HG03575 (cell line): ENCODE results near the gene THNSL1.
"Not testable (repeated sequence)": the region's sequence is repeated elsewhere in the genome, so short reads cannot be mapped to it uniquely, and the experiment has no call there.

Source experiments
- ATAC-seq: cut with Tn5 transposase; IDR thresholded peaks from one replicate; pipeline ENCODE4 v1.9.1; 2021; ENCODE audit not compliant: unreplicated experiment, insufficient number of reproducible peaks, low FRiP score; ENCODE audit errors: extremely low read depth

The THNSL1 gene, protein sequence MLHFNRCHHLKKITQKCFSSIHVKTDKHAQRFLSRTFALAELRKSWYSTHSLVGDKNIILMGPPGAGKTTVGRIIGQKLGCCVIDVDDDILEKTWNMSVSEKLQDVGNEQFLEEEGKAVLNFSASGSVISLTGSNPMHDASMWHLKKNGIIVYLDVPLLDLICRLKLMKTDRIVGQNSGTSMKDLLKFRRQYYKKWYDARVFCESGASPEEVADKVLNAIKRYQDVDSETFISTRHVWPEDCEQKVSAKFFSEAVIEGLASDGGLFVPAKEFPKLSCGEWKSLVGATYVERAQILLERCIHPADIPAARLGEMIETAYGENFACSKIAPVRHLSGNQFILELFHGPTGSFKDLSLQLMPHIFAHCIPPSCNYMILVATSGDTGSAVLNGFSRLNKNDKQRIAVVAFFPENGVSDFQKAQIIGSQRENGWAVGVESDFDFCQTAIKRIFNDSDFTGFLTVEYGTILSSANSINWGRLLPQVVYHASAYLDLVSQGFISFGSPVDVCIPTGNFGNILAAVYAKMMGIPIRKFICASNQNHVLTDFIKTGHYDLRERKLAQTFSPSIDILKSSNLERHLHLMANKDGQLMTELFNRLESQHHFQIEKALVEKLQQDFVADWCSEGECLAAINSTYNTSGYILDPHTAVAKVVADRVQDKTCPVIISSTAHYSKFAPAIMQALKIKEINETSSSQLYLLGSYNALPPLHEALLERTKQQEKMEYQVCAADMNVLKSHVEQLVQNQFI

DNA sequence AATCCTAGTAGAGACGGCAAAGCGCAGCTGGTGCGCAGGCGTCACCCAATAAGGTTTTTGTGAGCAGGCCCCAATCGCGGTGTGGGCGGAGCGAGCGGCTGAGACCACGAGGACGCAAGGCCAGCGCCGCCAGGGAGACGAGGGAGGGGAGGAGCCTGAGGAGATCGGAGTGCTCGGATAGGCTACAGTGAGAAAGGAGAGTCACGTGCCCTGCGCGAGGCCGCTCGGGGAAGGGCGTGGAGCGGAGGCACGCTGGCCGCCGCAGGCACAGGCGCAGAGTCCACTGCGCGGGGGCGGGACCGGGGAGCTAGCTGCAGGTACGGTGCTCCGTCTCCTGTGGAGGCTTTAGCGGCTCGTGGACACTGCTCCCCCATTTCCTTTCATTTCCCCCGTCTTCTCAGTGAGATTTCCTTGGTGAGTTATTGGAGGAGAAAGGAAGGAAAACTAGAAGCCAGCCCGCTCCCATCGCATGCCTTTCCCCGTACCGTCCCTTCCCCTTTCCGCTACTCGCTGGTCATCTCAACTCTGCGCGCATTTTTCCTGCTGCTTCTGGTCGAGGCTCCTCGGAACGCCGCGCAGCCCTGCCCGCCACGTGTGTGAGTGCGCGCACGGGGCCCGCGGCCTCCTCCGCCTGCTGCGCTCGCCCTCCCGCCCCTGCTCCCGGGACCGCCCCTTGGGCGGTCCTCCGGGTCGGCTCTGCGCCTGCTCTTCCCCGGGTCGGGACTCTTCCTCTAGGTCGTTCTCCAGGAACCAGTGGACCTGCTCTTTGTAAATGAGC lies at the start of gene THNSL1:
Gene THNSL1, plus strand, starts transcription at position 237 of the 778 bp plus-strand sequence. CDS start 6,612 bp downstream, outside the sequence.
- ATAC-seq: peak; percentile 96

DNA sequence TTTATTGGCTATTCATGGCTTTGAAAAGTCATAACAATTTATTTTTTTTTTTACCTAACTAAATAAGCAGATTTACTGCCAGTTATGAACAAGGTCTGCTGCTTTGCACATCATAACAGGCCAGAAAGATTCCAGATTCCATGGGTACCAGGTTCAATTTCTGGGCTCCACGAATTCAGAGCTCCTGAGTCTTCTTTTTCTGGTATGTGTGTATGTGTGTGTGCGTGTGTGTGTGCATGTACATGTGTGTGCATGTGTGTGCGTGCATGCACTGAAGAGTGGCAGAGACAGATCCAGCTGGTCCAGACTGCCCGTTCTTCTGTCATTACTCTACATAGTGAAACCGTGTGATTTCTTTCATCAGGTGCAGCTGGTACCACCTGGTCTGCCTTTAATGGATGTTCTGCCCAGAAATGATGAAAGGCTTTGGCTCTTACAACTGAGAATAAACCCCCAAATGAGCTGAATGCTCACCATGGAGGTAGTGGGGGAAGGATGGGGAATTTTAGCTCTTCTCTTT lies 49.4 kb upstream of the THNSL1 start:
- no peak for ATAC-seq

DNA sequence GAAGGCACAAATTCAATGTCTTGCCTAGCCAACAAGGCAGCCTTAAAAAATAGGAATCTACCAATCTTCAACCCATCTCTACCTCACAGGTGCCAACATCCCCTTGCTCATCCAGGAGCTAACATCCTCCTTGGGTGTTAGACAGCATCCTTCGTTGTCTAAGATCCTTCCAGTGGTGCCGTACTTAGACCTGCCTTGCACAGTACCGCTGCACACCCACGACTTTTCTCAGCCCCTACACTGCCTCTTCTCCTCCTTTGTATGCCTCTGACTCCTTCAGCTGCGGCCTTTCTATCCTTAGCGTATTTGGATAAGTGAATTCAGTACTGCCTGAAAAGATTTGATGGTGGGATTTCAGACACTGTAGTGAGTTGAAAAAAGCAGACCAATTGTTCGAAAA lies 48.1 kb upstream of the THNSL1 start:
- ATAC-seq: no peak

DNA sequence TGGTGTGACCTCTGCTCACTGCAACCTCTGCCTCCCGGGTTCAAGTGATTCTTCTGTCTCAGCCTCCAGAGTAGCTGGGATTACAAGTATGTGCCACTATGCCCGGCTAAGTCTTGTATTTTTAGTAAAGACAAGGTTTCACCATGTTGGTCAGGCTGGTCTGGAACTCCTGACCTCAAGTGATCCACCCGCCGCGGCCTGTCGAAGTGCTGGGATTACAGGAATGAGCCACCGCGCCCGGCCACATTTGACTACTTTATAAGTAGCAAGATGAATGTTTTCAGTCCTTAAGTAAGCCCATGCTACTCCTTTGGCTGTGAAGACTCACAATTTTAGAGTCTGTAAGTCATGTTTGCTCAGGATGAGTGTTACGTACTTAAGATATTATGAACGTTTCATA lies 47.5 kb upstream of the THNSL1 start:
- not testable (repeated sequence) for ATAC-seq

DNA sequence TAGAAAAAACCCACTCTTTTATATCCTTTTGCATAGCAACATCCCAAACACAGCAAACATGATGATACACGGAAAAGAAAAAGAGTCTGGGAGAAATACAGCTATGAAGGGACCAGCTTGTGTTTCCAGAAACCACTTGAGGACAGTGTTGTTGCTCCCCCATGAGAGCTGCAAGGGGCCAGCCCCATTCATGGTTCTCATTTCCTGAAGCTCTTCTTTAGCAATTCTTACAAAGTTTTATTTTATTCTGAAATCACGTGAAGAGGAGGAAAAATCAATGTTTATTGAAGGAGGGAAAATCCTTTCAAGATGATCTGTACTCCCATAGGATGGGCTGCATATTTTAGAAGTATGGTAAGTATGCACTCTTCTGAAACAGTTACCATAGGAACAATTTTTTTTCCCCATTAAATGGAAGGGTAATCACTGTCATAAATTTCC lies 46.6 kb upstream of the THNSL1 start:
- ATAC-seq: no peak

DNA sequence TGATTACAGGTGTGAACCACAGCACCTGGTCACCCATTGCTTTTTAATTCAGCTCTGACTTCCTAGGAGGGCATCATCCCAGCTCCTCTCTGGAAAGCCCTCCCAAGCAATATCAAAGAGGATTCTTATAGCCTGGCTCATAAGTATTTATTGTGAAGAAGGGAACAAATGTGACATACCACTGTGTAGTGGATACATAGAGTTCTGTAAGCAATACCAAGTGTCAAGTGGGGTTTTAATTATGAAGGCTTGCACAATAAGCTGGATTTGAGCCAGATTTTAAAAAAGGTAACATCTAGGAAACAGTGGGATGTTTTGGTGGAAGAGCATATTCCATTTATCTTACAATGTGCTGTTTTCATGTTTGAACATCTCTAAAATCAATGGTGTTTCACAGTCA lies 45.0 kb upstream of the THNSL1 start:
- ATAC-seq: no peak

DNA sequence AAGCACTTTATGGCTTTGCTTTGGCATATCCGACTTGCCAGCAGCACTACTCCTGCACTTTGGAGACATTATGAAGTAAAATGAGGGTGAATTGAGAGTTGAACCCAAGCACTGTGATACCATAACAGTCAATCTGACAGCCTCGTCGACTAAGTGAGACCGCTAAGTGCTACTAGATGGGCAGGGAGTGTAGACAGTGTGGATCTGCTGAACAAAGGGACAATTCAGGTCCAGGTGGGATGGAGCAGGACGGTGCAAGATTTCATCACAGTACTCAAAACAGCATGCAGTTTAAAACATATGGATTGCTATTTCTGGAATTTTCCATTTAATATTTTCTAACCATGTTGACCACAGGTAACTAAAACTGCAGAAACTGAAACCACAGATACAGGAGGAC lies 43.2 kb upstream of the THNSL1 start:
- ATAC-seq: no peak

DNA sequence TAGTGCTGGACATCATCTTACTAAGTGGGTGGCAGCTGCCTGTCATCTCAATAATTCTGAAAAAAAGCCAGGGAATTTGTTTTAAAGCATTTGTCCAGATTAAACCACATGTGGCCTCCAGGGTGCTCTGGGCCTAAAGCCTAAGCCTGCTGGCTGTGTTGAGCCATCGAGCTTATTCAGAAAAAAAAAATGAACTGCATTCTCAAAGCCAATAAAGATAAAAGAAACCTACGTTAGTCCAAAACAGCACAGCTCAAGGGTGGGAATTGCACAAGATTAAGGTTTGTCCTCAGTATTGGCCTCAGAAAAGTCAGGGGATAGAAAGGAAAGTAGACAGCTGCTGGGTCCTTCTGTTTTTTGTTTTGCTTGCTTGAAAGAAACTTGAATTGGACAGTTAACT lies 41.4 kb upstream of the THNSL1 start:
- no peak for ATAC-seq

DNA sequence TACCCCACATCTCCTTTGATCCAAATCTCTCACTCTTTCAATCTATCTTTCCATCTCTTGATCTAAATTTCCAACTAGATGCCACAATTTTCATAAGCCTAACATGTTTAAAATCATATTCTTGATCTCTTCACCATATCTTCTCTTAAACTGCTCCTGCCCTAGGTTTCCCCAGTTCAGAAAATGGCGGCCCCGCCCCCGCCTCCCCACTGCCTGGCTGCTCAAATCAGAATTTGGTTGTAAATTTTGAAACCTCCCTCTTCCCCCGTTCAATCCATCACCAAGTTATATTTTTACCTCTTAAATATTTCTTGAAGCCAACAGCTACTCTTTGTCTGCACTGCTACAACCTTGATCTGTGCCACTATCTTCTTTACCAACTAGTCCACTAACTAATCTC lies 36.7 kb upstream of the THNSL1 start:
- no peak for ATAC-seq

DNA sequence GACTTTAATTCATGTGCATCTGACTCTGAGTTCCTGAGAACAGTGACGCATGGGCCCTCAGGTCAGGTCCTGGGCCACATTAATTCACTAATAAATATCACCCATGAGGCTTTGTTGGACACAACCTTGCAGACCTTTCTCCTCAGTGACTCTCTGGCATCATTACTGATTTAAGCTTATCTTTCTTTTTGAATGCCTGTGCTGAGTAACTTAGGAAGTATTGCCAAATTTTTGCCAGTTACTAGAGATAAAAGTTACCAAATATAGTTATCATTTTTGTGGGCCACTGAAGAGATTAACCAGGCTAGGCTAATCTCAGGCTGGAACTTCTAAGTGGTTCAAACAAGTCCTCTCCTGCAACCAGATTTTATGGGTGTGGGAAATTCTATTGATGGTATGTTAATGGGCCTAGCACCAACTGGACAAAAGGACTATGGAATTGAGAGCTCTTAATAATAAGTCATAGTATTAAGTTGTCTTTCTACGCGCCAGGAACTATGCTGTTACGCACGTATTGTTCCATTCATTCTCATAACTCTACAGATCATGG lies 35.2 kb upstream of the THNSL1 start:
- no peak for ATAC-seq

DNA sequence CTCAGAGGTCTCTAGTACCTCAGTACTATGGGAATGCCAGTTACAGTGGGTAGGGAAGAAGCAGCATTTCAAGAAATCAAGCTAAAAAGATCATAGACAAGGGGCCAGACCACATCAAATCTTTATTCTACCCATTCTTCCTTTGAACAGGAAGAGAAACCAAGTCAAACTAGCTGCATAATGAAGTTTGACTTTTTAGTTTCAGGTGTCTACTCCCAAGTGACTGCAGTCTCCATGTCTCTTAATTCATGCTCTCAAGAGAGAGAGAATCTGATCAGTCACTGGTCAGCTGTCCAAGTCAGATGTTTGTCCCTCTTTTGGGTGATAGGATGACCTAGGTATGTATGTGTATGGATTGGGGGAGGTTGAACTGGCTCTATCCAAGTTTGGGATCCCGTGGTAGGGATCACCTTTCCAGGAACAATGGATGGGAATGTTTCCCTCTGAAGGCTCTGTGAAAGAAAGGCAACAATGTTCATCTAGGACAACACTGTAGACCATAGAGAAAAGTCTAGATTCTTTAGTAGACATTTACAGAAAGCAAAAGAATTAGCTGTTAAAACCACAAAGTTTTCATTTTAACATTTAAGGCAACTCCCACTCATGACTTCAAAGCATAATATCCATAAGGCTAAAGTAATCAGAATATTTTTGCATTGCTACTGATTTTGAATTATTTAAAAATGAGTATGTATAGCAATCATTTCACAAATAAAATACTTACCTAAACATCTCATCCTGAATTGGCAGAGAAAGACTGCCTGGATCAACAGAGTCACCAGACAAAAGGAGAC lies 33.9 kb upstream of the THNSL1 start:
- ATAC-seq: no peak

DNA sequence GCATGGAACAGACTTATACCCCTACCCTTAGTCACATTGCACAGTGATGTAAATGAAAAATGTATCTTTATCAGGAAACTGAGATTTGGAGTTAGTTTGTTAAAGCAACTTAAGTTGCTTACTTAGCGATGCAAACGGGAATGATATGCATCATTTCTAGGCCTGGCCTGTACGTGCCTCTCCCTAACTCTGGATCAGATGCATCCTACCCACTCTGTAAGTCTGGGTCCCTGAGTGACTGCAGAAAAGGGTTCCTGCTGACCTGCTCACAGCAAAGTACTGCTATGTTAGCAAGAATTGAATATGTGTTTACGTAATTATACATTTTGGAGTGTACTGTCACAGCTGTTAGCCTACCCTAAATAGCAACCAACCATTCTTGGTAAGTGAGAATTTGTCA lies 33.3 kb upstream of the THNSL1 start:
- no peak for ATAC-seq

DNA sequence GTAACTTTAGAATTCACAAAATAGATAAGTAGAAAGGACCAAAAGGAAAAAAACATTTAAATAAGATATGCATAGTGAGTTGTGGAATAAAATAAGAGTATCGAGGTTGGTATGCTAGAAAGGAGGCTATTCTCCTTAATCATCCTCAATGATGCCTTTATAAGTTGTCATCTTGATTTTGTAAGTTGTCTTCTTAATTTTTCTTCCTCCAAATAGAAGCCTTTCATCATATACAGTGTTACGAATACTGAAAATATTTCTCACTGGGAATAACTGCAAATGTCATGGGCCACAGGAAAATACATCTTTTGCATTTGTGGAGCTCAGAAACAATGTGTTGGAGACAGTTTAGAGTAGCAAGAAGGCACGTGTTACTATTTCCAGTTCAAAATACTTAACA lies 32.5 kb upstream of the THNSL1 start:
- ATAC-seq: no peak

DNA sequence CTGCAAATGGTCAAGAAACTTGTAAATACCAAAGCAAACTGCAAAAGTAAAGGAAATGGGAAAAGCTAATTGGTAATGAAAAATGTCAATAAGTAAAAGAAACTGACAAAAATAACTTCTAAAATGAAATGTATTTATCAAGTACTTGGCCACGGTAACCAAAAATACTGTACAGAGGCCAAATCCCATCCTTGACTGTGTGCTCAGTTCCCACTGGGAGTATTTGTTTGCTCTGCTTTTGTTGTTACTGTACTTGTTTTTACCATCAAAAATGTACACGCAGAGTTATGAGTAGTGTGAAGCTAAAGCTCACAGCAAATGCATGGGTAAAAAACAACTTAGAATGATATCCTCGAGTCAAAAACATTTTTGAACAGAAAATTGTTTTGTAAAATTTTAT lies 31.5 kb upstream of the THNSL1 start:
- no peak for ATAC-seq

DNA sequence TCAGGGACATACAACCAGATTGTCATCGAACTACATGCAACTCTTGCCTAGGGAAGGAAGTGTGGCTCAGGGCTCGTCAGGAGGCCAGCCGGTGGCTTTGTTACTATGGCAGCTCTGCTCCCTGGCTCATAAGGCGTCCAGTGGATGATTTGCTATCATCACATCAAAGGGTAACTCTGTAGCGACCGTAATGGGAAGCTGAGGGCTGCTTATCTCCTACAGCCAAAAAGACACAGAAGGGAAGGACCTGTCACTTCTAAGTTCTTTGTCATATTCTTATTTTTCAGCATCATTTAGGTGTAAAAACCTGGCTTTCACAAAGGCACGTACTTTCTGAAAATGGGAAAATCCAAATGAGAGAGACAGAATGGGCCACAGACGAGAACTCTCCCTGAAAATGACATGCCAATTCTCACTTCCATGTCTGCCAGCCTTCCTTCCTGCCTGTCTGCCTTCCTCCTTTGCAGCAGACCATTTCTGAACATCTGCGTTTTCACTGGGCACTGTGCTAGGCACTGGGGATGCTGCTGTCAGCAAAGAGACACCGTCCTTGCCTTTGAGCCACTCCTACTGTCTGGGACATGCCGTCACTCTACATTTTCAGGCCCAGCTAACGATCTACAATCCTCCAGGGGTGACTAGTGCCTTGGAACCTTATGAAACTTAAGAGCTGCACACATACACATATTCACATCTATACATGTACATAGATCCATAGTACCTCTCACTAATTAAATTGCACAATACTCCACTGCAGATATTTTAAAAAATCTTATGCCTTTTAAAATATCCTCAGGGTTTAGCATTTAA lies 27.4 kb upstream of the THNSL1 start:
- no peak for ATAC-seq

DNA sequence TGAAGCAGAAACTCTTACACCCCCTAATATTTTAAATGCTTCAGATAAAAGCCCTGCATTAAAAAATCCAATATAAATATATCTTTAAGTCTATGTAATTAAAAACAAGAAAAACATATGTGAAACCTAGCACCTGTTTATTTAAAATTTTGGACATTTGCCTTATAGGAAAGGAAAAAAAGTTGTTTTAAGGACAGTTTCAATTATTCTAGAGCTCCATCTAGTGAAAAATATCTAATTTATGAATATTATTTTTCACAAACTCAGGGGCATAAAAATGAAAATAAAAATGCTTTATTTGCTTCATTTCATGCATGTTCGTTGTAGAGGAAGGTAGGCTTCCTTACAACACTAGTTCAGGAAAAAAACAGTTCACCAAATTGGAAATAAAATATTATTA lies 26.5 kb upstream of the THNSL1 start:
- ATAC-seq: no peak

DNA sequence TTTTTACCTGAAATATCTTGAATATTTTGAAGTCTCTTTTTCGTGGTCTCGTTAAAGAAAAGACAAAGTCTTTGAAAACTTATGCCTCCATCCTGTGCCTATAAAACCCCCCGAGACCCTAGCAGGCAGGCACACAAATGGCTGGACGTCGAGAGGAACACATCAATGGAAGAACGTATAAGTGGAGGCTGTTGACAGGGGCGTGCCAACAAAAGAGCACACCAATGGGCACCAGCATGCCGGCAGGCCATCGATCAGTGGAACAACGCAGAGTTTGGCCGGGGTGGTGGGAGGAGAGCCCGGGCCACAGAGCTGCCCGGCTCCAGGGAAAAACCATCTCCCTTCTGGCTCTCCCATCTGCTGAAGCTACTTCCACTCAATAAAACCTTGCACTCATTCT lies 25.1 kb upstream of the THNSL1 start:
- ATAC-seq: no peak
